Measurements from ENCODE around the gene TMCO1.
"Not testable (repeated sequence)": the region's sequence is repeated elsewhere in the genome, so short reads cannot be mapped to it uniquely, and the experiment has no call there.

The TMCO1 gene

DNA sequence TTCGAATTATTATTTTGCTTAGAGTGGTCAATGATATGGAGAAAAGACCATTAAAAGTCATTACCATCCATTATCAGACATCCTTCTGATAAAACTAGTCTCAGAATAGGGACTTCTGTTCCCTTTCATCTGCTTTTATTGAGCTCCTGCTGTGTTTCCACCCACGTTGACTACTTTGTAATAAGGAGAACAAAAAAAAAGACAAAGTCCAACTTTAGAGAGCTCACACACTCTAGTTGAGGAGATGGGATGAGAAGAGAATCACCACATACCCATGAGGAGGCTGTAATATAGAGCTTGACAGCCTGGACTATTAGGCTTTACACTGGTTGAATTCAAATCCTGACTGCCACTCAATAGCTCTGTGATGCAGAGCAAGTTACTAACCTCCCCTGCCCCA lies 42.5 kb downstream of the TMCO1 start:
- H4K8ac ChIP-seq (ENCODE audit: low read depth, low read length): no peak overlapping the region
- H3K36me3 ChIP-seq (replicated peaks in 1 of 2; ENCODE audit: control insufficient read depth in 2 of 2, insufficient read depth in 2 of 2, low read length in 2 of 2): peaks cover 0 to 29% of the 10 kb centered on the region in 2 donors
- H3K79me1 ChIP-seq (ENCODE audit: low read depth, low read length): no peaks in the 10 kb centered on the region
- WGBS, 2 donors (ENCODE audit: extremely low coverage in 2 of 2, insufficient read length in 2 of 2, insufficient replicate concordance in 1 of 2): no CpG with 5 or more reads among the region's 2 CpGs
- DNase-seq (ENCODE audit: low spot score): no peak
- no peak overlapping the region for H3K4ac ChIP-seq (ENCODE audit: low read length)
- no peak overlapping the region for H3K4me3 ChIP-seq (ENCODE audit: low read length in 2 of 2)
- no peak overlapping the region for H3K4me2 ChIP-seq (ENCODE audit: insufficient read depth, low read length, poor library complexity, severe bottlenecking)
- H2BK120ac ChIP-seq (ENCODE audit: low read depth, low read length): no peak overlapping the region
- no peaks in the 10 kb centered on the region for H3K27me3 ChIP-seq (ENCODE audit: control insufficient read depth in 3 of 3, insufficient read depth in 3 of 3, low read depth in 1 of 3, low read length in 3 of 3)
- H2BK12ac ChIP-seq (ENCODE audit: low read length): no peak overlapping the region
- H3K27ac ChIP-seq (replicated peaks; ENCODE audit: low read length): no peak overlapping the region
- no peak overlapping the region for H2AK5ac ChIP-seq (ENCODE audit: low read depth, low read length)
- no peak overlapping the region for H3K9ac ChIP-seq (ENCODE audit: low read depth, low read length, poor library complexity)
- no peaks in the 10 kb centered on the region for H3K9me3 ChIP-seq (replicated peaks in 1 of 2; ENCODE audit: control insufficient read depth in 2 of 2, insufficient read depth in 1 of 2, low read depth in 1 of 2, low read length in 2 of 2)
- no peak overlapping the region for H2BK5ac ChIP-seq (ENCODE audit: low read length)
- no peak overlapping the region for H4K91ac ChIP-seq (ENCODE audit: low read depth, low read length, poor library complexity)
- H2AFZ ChIP-seq (ENCODE audit: low read length): no peak overlapping the region
- H3K23ac ChIP-seq (ENCODE audit: low read depth, low read length, poor library complexity): no peak overlapping the region
- H3K18ac ChIP-seq (ENCODE audit: low read length): no peak overlapping the region
- H3K4me1 ChIP-seq (ENCODE audit: control insufficient read depth in 2 of 2, insufficient read depth in 1 of 2, low read depth in 1 of 2, low read length in 2 of 2): no peaks in the 10 kb centered on the region
- H2BK15ac ChIP-seq (ENCODE audit: low read length): no peak overlapping the region
- no peak overlapping the region for H3K14ac ChIP-seq (ENCODE audit: low read length)

DNA sequence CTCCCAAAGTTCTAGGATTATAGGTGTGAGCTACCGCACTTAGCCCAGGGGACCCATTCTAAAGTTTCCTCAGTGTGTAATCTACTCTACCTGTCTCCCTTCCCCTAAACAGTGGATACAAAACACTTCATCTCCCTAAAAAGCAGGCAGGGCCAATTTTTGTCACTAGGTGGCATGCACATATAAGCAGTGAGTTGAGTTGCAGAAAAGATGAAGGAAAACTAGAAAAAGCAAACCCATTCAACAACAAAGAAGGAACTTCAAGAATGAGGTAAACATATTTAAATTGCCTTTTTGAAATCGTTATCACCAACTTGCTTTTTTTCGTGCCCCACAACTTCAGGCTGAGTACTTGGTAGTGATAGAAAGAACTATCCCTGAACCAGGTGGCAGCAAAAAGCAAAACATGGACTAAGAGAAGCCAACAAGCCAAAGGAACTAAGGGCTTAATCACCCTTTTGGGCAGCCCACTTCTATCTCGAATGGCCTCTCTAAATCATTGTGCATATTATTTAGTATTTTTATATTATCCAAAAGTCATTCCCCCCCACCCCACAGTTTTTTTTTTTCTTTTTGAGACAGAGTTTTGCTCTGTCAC lies 50.7 kb downstream of the TMCO1 start:
- WGBS, 2 donors (ENCODE audit: extremely low coverage in 2 of 2, insufficient read length in 2 of 2, insufficient replicate concordance in 1 of 2): no CpG with 5 or more reads among the region's 4 CpGs
- H3K9ac ChIP-seq (ENCODE audit: low read depth, low read length, poor library complexity): no peak overlapping the region
- peak; percentile 18 for DNase-seq (ENCODE audit: low spot score)
- H2BK5ac ChIP-seq (ENCODE audit: low read length): no peak overlapping the region
- no peak overlapping the region for H3K4me2 ChIP-seq (ENCODE audit: insufficient read depth, low read length, poor library complexity, severe bottlenecking)
- H2BK12ac ChIP-seq (ENCODE audit: low read length): no peak overlapping the region
- H2AFZ ChIP-seq (ENCODE audit: low read length): no peak overlapping the region
- H3K36me3 ChIP-seq (replicated peaks in 1 of 2; ENCODE audit: control insufficient read depth in 2 of 2, insufficient read depth in 2 of 2, low read length in 2 of 2): no peaks in the 10 kb centered on the region
- H3K27me3 ChIP-seq (ENCODE audit: control insufficient read depth in 3 of 3, insufficient read depth in 3 of 3, low read depth in 1 of 3, low read length in 3 of 3): no peaks in the 10 kb centered on the region
- H2BK15ac ChIP-seq (ENCODE audit: low read length): no peak overlapping the region
- no peak overlapping the region for H4K8ac ChIP-seq (ENCODE audit: low read depth, low read length)
- H2AK5ac ChIP-seq (ENCODE audit: low read depth, low read length): no peak overlapping the region
- peaks cover 0 to 2% of the 10 kb centered on the region in 2 donors for H3K4me1 ChIP-seq (ENCODE audit: control insufficient read depth in 2 of 2, insufficient read depth in 1 of 2, low read depth in 1 of 2, low read length in 2 of 2)
- H3K4me3 ChIP-seq (ENCODE audit: low read length in 2 of 2): no peak overlapping the region
- no peak overlapping the region for H4K91ac ChIP-seq (ENCODE audit: low read depth, low read length, poor library complexity)
- H3K9me3 ChIP-seq (replicated peaks in 1 of 2; ENCODE audit: control insufficient read depth in 2 of 2, insufficient read depth in 1 of 2, low read depth in 1 of 2, low read length in 2 of 2): no peaks in the 10 kb centered on the region
- H3K4ac ChIP-seq (ENCODE audit: low read length): no peak overlapping the region
- H3K79me1 ChIP-seq (ENCODE audit: low read depth, low read length): no peaks in the 10 kb centered on the region
- H3K14ac ChIP-seq (ENCODE audit: low read length): no peak overlapping the region
- no peak overlapping the region for H2BK120ac ChIP-seq (ENCODE audit: low read depth, low read length)
- H3K27ac ChIP-seq (replicated peaks; ENCODE audit: low read length): no peak overlapping the region
- H3K18ac ChIP-seq (ENCODE audit: low read length): no peak overlapping the region
- H3K23ac ChIP-seq (ENCODE audit: low read depth, low read length, poor library complexity): no peak overlapping the region

DNA sequence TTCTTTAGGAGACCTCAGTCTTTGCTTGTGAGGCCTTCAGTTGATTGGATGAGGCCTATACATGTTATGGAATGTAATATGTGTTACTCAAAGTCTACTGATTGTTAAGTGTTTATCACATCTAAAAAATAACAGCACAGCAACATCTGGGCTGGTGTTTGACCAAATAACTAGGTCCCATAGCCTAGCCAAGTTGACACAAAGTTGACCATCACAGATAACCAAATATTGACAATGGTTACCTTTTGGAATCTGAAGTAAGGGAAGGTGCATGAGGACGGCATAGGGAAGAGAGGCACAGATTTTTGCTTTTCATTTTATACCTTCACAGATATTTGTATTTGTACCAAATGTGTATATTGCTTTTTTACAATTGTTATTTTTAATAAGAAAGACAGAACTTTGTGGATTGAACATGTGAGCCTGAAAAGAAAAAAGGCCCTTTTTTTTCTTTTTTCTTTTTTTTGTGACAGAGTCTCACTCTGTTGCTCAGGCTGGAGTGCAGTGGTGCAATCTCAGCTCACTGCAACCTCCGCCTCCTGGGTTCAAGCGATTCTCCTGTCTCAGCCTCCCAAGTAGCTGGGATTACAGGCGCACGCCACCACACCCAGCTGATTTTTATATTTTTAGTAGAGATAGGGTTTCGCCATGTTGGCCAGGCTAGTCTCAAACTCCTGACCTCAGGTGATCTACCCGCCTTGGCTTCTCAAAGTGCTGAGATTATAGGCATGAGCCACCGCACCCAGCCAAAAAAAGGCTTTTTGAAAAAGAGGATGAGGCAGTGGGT lies 52.2 kb downstream of the TMCO1 start:
- H3K18ac ChIP-seq (ENCODE audit: low read length); H3K9me3 ChIP-seq (replicated peaks in 1 of 2; ENCODE audit: control insufficient read depth in 2 of 2, insufficient read depth in 1 of 2, low read depth in 1 of 2, low read length in 2 of 2); H3K14ac ChIP-seq (ENCODE audit: low read length); H3K23ac ChIP-seq (ENCODE audit: low read depth, low read length, poor library complexity); H3K4me1 ChIP-seq (ENCODE audit: control insufficient read depth in 2 of 2, insufficient read depth in 1 of 2, low read depth in 1 of 2, low read length in 2 of 2); H3K27me3 ChIP-seq (ENCODE audit: control insufficient read depth in 3 of 3, insufficient read depth in 3 of 3, low read depth in 1 of 3, low read length in 3 of 3); H4K91ac ChIP-seq (ENCODE audit: low read depth, low read length, poor library complexity); H3K36me3 ChIP-seq (replicated peaks in 1 of 2; ENCODE audit: control insufficient read depth in 2 of 2, insufficient read depth in 2 of 2, low read length in 2 of 2); H3K9ac ChIP-seq (ENCODE audit: low read depth, low read length, poor library complexity); H2AK5ac ChIP-seq (ENCODE audit: low read depth, low read length); H4K8ac ChIP-seq (ENCODE audit: low read depth, low read length); H2BK5ac ChIP-seq (ENCODE audit: low read length); H3K4me2 ChIP-seq (ENCODE audit: insufficient read depth, low read length, poor library complexity, severe bottlenecking); H2AFZ ChIP-seq (ENCODE audit: low read length); H3K27ac ChIP-seq (replicated peaks; ENCODE audit: low read length); H2BK15ac ChIP-seq (ENCODE audit: low read length); H3K4me3 ChIP-seq (ENCODE audit: low read length in 2 of 2); H3K79me1 ChIP-seq (ENCODE audit: low read depth, low read length); DNase-seq (ENCODE audit: low spot score); H2BK120ac ChIP-seq (ENCODE audit: low read depth, low read length); H3K4ac ChIP-seq (ENCODE audit: low read length); H2BK12ac ChIP-seq (ENCODE audit: low read length): not testable (repeated sequence)
- WGBS, 2 donors (ENCODE audit: extremely low coverage in 2 of 2, insufficient read length in 2 of 2, insufficient replicate concordance in 1 of 2): no CpG with 5 or more reads among the region's 8 CpGs

DNA sequence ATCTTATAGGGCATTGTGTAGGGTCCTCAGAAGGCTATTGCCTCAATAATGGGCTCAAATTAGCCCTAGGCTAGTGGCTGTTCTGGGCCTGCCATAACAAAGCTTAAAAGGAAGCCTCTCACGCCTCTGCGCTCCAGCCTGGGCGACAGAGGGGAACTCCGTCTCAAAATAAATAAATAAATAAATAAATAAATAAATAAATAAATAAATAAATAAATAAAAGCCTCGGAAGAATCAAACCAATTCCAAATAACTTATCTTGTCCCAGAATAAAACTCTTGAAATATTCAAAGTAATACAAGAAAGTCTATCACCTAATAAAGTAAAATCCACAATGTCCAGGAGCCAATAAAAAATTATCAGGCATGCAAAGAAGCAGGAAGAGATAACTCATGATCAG lies 55.9 kb downstream of the TMCO1 start:
- H3K4me3 ChIP-seq (ENCODE audit: low read length in 2 of 2): no peak overlapping the region
- no CpG with 5 or more reads among the region's 5 CpGs for WGBS, 2 donors (ENCODE audit: extremely low coverage in 2 of 2, insufficient read length in 2 of 2, insufficient replicate concordance in 1 of 2)

More for the DNA sequence above, 55.9 kb downstream of the TMCO1 start:
- peaks cover 0 to 2% of the 10 kb centered on the region in 2 donors for H3K4me1 ChIP-seq (ENCODE audit: control insufficient read depth in 2 of 2, insufficient read depth in 1 of 2, low read depth in 1 of 2, low read length in 2 of 2)
- H2BK5ac ChIP-seq (ENCODE audit: low read length): no peak overlapping the region
- peaks cover 0 to 2% of the 10 kb centered on the region in 2 donors for H3K9me3 ChIP-seq (replicated peaks in 1 of 2; ENCODE audit: control insufficient read depth in 2 of 2, insufficient read depth in 1 of 2, low read depth in 1 of 2, low read length in 2 of 2)
- no peak overlapping the region for H3K14ac ChIP-seq (ENCODE audit: low read length)
- no peak overlapping the region for H3K27ac ChIP-seq (replicated peaks; ENCODE audit: low read length)
- no peak overlapping the region for H4K91ac ChIP-seq (ENCODE audit: low read depth, low read length, poor library complexity)
- H2BK12ac ChIP-seq (ENCODE audit: low read length): no peak overlapping the region
- H3K18ac ChIP-seq (ENCODE audit: low read length): no peak overlapping the region
- no peak overlapping the region for H3K23ac ChIP-seq (ENCODE audit: low read depth, low read length, poor library complexity)
- DNase-seq (ENCODE audit: low spot score): no peak
- no peak overlapping the region for H2AFZ ChIP-seq (ENCODE audit: low read length)
- H3K9ac ChIP-seq (ENCODE audit: low read depth, low read length, poor library complexity): no peak overlapping the region
- H3K36me3 ChIP-seq (replicated peaks in 1 of 2; ENCODE audit: control insufficient read depth in 2 of 2, insufficient read depth in 2 of 2, low read length in 2 of 2): no peaks in the 10 kb centered on the region
- H4K8ac ChIP-seq (ENCODE audit: low read depth, low read length): no peak overlapping the region
- no peaks in the 10 kb centered on the region for H3K27me3 ChIP-seq (ENCODE audit: control insufficient read depth in 3 of 3, insufficient read depth in 3 of 3, low read depth in 1 of 3, low read length in 3 of 3)
- H3K79me1 ChIP-seq (ENCODE audit: low read depth, low read length): no peaks in the 10 kb centered on the region
- no peak overlapping the region for H3K4ac ChIP-seq (ENCODE audit: low read length)
- H2BK120ac ChIP-seq (ENCODE audit: low read depth, low read length): no peak overlapping the region
- no peak overlapping the region for H2BK15ac ChIP-seq (ENCODE audit: low read length)
- H3K4me2 ChIP-seq (ENCODE audit: insufficient read depth, low read length, poor library complexity, severe bottlenecking): no peak overlapping the region
- no peak overlapping the region for H2AK5ac ChIP-seq (ENCODE audit: low read depth, low read length)

All from neuronal stem cell (in vitro differentiated cells).